ENCODE results near the gene MCTP1.

The MCTP1 gene

GRCh38 chr5:94761055-94761454 lies 523.8 kb downstream of the MCTP1 start:
- no peak for DNase-seq (ENCODE audit: low read depth in 1 of 2, low spot score in 1 of 2)
- Histone ChIP-seq H3K27me3 (ENCODE audit: insufficient read depth, poor library complexity, severe bottlenecking) (no peaks in the 10 kb centered on the region), H3K4me3 (replicated peaks; ENCODE audit: insufficient read depth, low read length) (no peak overlapping the region), H3K27ac (replicated peaks) (no peak overlapping the region)
- no peak for TF ChIP-seq POLR2AphosphoS5 (IDR thresholded peaks at IDR 0.05; ENCODE audit: low read depth)
- TF ChIP-seq SPI1 (IDR thresholded peaks at IDR 0.05; ENCODE audit: borderline replicate concordance, low read depth), result no peak
- no peak for TF ChIP-seq REST (IDR thresholded peaks at IDR 0.05; ENCODE audit: insufficient replicate concordance, low read depth)
- no peak for TF ChIP-seq CTCF (IDR thresholded peaks at IDR 0.05; ENCODE audit: insufficient read depth, low read length)
- no peak for TF ChIP-seq GABPA (IDR thresholded peaks at IDR 0.05; ENCODE audit: low read depth)

- no peak overlapping the region for H3K4me3 ChIP-seq (replicated peaks; ENCODE audit: insufficient read depth, low read length)
- no peak for DNase-seq (ENCODE audit: low read depth in 1 of 2, low spot score in 1 of 2)
- H3K27ac ChIP-seq (replicated peaks), result no peak overlapping the region
- TF ChIP-seq REST (IDR thresholded peaks at IDR 0.05; ENCODE audit: insufficient replicate concordance, low read depth), result no peak
- TF ChIP-seq SPI1 (IDR thresholded peaks at IDR 0.05; ENCODE audit: borderline replicate concordance, low read depth), result no peak
- no peak for TF ChIP-seq CTCF (IDR thresholded peaks at IDR 0.05; ENCODE audit: insufficient read depth, low read length)
- no peak for TF ChIP-seq POLR2AphosphoS5 (IDR thresholded peaks at IDR 0.05; ENCODE audit: low read depth)
- TF ChIP-seq GABPA (IDR thresholded peaks at IDR 0.05; ENCODE audit: low read depth), result no peak
- no peaks in the 10 kb centered on the region for H3K27me3 ChIP-seq (ENCODE audit: insufficient read depth, poor library complexity, severe bottlenecking)
Observed at GRCh38 chr5:94759961-94760360, 524.9 kb downstream of the MCTP1 start.

- no peaks in the 10 kb centered on the region for H3K27me3 ChIP-seq (ENCODE audit: insufficient read depth, poor library complexity, severe bottlenecking)
- H3K4me3 ChIP-seq (replicated peaks; ENCODE audit: insufficient read depth, low read length), result no peak overlapping the region
- H3K27ac ChIP-seq (replicated peaks), result no peak overlapping the region
- TF ChIP-seq CTCF (IDR thresholded peaks at IDR 0.05; ENCODE audit: insufficient read depth, low read length) (no peak), GABPA (IDR thresholded peaks at IDR 0.05; ENCODE audit: low read depth) (no peak), POLR2AphosphoS5 (IDR thresholded peaks at IDR 0.05; ENCODE audit: low read depth) (no peak), SPI1 (IDR thresholded peaks at IDR 0.05; ENCODE audit: borderline replicate concordance, low read depth) (no peak), REST (IDR thresholded peaks at IDR 0.05; ENCODE audit: insufficient replicate concordance, low read depth) (no peak)
- no peak for DNase-seq (ENCODE audit: low read depth in 1 of 2, low spot score in 1 of 2)
Observed at GRCh38 chr5:94759022-94759421, 525.9 kb downstream of the MCTP1 start.
